SJSA1 (cell line): ENCODE results near the gene SPAG4. TPM values are rescaled to one million over a fixed set of nuclear protein-coding genes. Genes with fewer than 3 reads are reported as not detected.
A peak's percentile ranks its signal among the peaks of the same experiment; 100 is the strongest.

Source experiments
- DNase-seq, 2 experiments: peaks; one replicate each; pipeline ENCODE4 v3.0.0-alpha.2; 2015 to 2020; ENCODE audit warnings: low spot score in 2 of 2, low read depth in 1 of 2
- H3K27ac ChIP-seq: fragments of 250-450 bp; sonication (Bioruptor Pico); 2 replicates; pipeline ENCODE4 v1.5.1; 2020; ENCODE audit warnings: mild to moderate bottlenecking, moderate library complexity
- H3K27me3 ChIP-seq: fragments of 250-450 bp; sonication (Bioruptor Pico); replicated peaks from 2 replicates; pipeline ENCODE4 v1.5.1; 2020; ENCODE audit warnings: mild to moderate bottlenecking, moderate library complexity
- H3K36me3 ChIP-seq: fragments of 250-450 bp; sonication (Bioruptor Pico); 2 replicates; pipeline ENCODE4 v1.5.1; 2020; ENCODE audit warnings: mild to moderate bottlenecking
- H3K4me1 ChIP-seq: fragments of 250-450 bp; sonication (Bioruptor Pico); replicated peaks from 2 replicates; pipeline ENCODE4 v1.6.1; 2021; ENCODE audit warnings: mild to moderate bottlenecking
- H3K4me3 ChIP-seq: fragments of 250-450 bp; sonication (Bioruptor Pico); 2 replicates; pipeline ENCODE4 v1.5.1; 2020; ENCODE audit warnings: mild to moderate bottlenecking
- H3K9me3 ChIP-seq: fragments of 250-450 bp; sonication (Bioruptor Pico); replicated peaks from 2 replicates; pipeline ENCODE4 v1.5.1; 2020; ENCODE audit warnings: mild to moderate bottlenecking
- total RNA-seq: library from RNA; depleted of rRNA; stranded (reverse); fragments of >200 nt; shearing (Covaris generic); gene quantifications from 2 replicates; pipeline ENCODE4 v1.2.3, GENCODE V29; 2014; rRNA removed

Gene SPAG4, protein sequence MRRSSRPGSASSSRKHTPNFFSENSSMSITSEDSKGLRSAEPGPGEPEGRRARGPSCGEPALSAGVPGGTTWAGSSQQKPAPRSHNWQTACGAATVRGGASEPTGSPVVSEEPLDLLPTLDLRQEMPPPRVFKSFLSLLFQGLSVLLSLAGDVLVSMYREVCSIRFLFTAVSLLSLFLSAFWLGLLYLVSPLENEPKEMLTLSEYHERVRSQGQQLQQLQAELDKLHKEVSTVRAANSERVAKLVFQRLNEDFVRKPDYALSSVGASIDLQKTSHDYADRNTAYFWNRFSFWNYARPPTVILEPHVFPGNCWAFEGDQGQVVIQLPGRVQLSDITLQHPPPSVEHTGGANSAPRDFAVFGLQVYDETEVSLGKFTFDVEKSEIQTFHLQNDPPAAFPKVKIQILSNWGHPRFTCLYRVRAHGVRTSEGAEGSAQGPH
- total RNA-seq: 0.87 TPM in 1 of 2 replicates, not detected in the other

DNA sequence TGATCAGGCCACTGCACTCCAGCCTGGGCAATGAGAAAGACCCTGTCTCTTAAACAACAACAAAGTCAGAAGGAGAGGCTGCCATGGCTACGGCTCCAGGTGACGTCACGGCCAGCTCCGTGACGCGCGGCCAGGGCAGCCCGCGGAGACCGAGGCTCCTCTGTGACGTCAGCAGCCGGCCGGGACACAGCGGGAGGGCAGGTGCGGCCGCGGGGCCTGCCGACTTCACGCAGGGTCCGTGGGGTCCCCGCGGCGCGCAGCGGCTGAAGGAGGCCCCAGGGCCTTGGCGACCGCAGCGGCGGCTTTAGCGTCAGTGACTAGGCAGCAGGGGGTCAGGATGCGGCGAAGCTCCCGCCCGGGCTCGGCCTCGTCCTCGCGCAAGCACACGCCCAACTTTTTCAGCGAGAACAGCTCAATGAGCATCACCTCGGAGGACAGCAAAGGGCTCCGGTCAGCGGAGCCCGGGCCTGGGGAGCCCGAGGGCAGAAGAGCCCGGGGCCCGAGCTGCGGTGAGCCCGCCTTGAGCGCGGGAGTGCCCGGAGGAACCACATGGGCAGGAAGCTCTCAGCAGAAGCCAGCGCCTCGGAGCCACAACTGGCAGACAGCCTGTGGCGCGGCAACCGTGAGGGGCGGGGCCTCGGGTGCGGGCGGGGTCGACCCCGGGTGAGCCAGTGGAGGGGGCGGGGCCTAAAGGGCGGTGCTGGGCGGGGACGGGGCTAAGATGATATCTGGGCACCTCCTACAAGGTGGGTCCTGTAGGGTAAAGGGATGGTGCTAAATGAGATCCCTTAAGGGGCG lies at the start of gene SPAG4:
SPAG4 (plus strand) TSS at position 163 of the 798 bp plus-strand sequence; CDS start at position 338, 175 bp downstream.
- Histone ChIP-seq H3K36me3 (no peaks in the 10 kb centered on the region), H3K4me1 (peaks cover 31% of the 10 kb centered on the region), H3K4me3 (peak within 1 kb of the TSS; percentile 41), H3K27ac (peak within 1 kb of the TSS; percentile 63), H3K9me3 (no peaks in the 10 kb centered on the region), H3K27me3 (no peaks in the 10 kb centered on the region)
- DNase-seq: peak; percentile 97 to 99

DNA sequence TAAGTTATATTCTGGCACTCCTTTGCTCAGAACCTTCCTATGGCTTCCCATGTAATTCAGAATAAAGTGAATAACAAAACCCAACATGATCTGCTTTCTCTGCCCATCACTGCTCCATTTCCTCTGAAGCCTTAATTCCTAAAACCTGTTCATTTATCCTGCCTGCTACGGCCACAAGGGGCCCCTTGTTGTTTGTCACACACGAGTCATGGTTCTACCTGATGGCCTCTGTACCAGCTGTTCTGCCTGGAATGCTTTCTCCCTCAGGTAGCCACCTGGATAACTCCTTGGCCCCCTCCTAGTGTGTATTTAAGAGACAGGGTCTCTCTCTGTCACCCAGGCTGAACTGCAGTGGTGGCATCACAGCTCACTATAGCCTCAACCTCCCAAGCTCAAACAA lies 47.0 kb upstream of the SPAG4 start:
- no peak overlapping the region for H3K27ac ChIP-seq
- no peaks in the 10 kb centered on the region for H3K9me3 ChIP-seq
- DNase-seq: no peak
- H3K4me3 ChIP-seq: no peak overlapping the region
- no peaks in the 10 kb centered on the region for H3K36me3 ChIP-seq
- H3K27me3 ChIP-seq: no peaks in the 10 kb centered on the region
- H3K4me1 ChIP-seq: no peaks in the 10 kb centered on the region

DNA sequence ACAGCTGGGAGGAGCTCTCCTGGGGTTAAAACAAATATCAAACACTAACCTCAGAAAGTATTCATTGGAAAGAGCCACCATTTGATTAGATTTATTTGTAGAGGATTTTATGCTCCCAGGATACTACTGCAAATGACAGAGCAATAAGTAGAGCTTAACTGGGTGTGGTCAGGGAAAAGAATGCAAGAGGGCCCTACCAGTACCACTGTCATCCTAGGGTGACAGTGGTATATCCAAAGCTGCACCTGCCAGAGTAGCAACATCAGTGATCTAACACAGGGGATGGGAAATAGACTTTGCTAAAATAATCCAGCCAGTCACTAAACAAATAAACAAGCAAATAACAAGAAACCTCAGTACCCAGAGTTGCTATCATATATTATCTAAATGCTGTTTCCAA lies 44.1 kb upstream of the SPAG4 start:
- Histone ChIP-seq H3K9me3 (no peaks in the 10 kb centered on the region), H3K36me3 (no peaks in the 10 kb centered on the region), H3K27ac (no peak overlapping the region), H3K4me3 (no peak overlapping the region), H3K4me1 (no peaks in the 10 kb centered on the region), H3K27me3 (no peaks in the 10 kb centered on the region)
- DNase-seq: no peak

DNA sequence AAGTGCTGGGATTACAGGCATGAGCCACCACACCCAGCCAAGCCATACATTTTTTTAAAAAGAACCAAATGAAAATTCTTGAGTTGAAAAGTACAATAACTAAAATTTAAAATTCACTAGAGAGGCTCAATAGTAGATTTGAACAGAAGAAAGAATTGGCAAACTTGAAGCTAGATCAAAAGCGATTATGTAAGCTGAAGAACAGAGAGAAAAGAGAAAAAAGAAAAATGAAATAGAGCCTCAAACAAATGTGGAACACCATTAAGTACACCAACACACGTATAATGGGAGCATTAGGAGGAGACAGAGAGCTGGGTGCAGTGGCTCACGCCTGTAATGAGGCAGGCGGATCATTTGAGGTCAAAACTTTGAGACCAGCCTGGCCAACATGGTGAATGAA lies 42.8 kb upstream of the SPAG4 start:
- H3K36me3 ChIP-seq: no peaks in the 10 kb centered on the region
- no peaks in the 10 kb centered on the region for H3K27me3 ChIP-seq
- no peak overlapping the region for H3K27ac ChIP-seq
- no peaks in the 10 kb centered on the region for H3K4me1 ChIP-seq
- H3K4me3 ChIP-seq: no peak overlapping the region
- DNase-seq: no peak
- no peaks in the 10 kb centered on the region for H3K9me3 ChIP-seq

DNA sequence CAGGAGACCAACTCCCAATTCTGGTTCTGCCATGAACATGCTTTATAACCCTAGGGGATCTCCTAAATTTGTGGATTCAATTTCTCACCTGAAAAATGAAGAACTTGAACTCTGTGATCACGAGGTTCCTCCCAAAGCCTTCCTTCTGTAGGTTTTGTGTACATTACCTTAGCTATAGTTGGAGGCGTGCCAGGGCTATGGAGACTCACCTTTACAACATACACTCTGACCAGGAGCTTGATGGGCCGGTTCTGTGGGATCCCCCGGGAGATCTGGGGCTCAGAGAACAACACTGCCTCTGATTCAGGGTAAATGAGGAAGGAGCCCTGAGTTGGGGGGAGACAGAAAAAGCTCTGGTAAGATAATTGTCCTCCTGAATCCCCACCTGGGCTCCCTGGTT lies 39.7 kb upstream of the SPAG4 start:
- Histone ChIP-seq H3K4me1 (no peaks in the 10 kb centered on the region), H3K27ac (no peak overlapping the region), H3K36me3 (no peaks in the 10 kb centered on the region), H3K9me3 (no peaks in the 10 kb centered on the region), H3K4me3 (no peak overlapping the region), H3K27me3 (no peaks in the 10 kb centered on the region)
- DNase-seq: no peak

DNA sequence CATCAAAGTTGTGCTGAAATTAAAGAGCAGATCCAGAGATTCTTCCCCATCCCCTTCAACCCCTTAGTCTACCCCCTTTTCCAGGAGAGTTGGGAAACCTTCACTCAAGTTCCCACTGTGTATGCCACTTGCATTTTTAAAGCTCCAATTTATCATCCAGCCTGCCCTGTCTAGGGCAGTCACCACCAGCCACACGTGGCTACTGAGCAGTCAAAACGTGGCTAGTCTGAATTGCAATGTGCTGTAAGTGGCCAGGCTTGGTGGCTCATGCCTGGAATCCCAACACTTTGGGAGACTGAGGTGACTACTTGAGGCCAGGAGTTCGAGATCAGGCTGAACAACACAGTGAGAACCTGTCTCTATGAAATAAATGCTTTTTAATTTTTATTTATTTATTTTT lies 38.8 kb upstream of the SPAG4 start:
- Histone ChIP-seq H3K36me3 (no peaks in the 10 kb centered on the region), H3K4me3 (no peak overlapping the region), H3K27ac (no peak overlapping the region), H3K4me1 (no peaks in the 10 kb centered on the region), H3K27me3 (no peaks in the 10 kb centered on the region), H3K9me3 (no peaks in the 10 kb centered on the region)
- DNase-seq: no peak

DNA sequence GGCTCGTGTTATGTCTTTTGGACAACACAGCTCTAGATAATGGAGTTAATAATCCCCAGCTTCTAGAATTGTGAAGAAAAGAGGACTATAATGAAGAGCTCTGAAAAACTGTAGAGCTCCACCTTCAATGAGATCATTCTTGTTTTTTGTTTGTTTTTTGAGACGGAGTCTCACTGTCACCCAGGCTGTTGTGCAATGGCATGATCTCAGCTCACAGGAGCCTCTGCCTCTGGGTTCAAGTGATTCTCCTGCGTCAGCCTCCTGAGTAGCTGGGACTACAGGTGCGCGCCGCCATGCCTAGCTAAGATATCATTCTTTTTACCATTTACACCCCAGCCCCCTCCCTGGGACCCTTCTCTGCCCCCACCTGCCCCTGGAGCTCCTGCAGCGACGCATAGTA lies 37.2 kb upstream of the SPAG4 start:
- no peak for DNase-seq
- no peaks in the 10 kb centered on the region for H3K9me3 ChIP-seq

DNA sequence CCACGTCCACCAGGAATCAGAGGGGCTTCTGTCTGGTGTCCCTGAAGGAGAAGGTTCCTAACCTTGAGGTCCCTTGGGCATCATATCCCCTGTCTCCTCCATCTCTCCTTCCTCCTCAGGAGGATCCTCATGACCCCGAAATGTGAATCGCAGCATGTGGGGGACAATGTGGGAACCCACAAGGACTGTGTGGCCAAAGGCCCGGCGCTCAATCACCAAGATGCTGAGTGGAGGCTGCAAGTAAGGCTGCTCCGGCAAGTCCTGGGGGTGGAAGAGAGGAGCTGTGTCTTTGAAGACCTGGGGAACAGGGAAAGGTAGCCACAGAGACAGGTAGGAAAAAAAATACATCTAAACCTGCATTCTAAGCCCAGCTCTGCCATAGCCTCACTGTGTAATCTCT lies 36.4 kb upstream of the SPAG4 start:
- Histone ChIP-seq H3K27ac (no peak overlapping the region), H3K9me3 (no peaks in the 10 kb centered on the region), H3K36me3 (no peaks in the 10 kb centered on the region), H3K4me1 (no peaks in the 10 kb centered on the region), H3K4me3 (no peak overlapping the region), H3K27me3 (no peaks in the 10 kb centered on the region)
- DNase-seq: no peak

More for the DNA sequence above, 37.2 kb upstream of the SPAG4 start:
- Histone ChIP-seq H3K27me3 (no peaks in the 10 kb centered on the region), H3K4me1 (no peaks in the 10 kb centered on the region), H3K27ac (no peak overlapping the region), H3K4me3 (no peak overlapping the region), H3K36me3 (no peaks in the 10 kb centered on the region)

DNA sequence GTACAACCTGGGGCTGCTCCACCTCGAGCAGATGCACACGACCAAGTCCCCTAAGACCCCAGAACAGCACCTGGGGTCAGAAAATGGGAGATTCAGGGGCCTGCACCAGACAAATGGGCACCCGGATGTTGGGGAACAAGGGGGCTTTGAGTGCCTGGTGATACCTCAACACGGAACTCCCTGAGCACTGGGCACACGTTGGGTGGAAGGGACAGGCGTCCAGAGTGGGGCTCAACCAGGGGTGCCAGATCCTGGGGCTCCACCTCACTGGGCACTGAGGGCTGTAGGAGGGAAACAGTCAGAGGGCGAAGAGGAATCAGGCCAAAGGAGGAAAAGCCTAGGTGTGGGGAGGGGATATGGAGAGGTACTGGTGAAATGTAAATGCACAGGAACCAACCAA lies 33.5 kb upstream of the SPAG4 start:
- H3K27ac ChIP-seq: no peak overlapping the region
- no peak for DNase-seq
- no peaks in the 10 kb centered on the region for H3K9me3 ChIP-seq
- no peak overlapping the region for H3K4me3 ChIP-seq
- no peaks in the 10 kb centered on the region for H3K36me3 ChIP-seq
- no peaks in the 10 kb centered on the region for H3K4me1 ChIP-seq
- no peaks in the 10 kb centered on the region for H3K27me3 ChIP-seq

DNA sequence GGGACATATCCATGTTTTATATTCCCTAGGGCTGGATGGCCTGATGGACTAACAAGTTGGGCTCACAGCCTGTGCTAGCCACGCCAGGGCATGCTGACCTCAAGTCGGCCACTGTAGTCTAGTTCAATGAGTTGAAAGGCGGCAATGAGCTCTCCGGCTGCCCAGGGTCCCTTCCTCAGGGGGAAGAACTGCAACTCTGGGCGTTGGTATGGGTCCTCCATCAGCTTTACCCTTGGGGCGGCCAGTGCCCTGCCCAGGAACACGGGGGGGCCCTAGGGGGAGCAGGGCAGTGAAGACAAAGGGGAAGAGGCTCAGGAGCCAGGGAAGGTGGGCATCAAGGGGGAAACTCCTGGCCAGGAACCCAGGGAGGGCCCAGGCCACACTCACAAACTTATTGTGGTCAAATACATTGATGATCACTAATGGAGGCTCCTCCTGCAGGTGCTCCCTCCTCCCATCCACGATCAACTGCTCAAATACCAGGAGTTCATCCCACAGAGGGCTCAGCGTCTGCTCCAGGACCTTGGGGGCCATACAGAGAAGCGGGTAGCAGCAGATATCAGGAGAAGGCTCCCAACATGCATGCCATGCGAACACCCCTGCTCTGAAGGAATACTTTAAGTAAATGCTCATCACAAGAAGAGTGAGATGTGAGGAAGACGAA lies 32.8 kb upstream of the SPAG4 start:
- Histone ChIP-seq H3K4me1 (no peaks in the 10 kb centered on the region), H3K4me3 (no peak overlapping the region), H3K36me3 (no peaks in the 10 kb centered on the region), H3K9me3 (no peaks in the 10 kb centered on the region), H3K27me3 (no peaks in the 10 kb centered on the region), H3K27ac (no peak overlapping the region)
- no peak for DNase-seq

DNA sequence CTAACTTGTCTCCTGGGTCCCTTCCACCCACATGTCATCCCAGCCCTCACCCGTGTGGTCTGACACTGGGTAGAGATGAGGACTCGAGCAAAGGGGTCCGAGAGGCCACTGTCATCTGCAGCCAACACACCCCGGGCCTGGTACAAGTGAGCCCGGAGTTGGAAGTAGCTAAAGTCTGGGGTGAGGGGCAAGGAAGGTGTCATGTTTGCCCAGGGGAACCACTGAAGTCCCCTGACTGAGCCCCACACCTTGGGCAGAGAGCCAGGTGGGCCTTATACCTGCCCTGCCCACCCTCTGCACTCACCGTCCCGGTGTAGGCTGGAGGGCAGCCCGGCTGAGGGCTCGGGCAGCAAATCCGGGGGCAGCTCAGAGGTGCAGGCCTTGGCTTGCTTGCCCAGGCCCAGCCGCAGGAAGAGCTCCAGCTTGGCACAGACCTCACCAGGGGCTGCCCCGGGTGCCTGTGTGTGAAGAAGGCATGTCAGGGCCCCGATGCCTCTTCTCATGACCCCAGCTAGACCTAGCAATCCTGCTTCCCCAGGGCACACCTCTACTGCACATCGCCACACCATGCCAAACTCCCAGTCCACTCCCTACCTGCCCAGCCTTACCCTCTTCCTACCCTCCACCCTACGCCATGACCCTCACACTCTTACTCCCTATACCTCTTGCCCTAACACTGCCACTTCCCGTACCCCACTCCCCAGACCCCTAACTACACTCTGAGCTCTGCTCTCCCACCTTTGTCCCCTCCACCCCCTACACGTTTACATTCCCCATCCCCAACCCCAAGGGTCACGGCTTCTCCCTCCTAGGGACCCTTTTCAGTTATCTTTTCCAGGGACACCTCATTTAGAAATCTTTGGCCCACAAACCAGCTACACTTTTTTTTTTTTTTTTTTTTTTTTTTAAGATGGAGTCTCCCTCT lies 31.7 kb upstream of the SPAG4 start:
- no peaks in the 10 kb centered on the region for H3K27me3 ChIP-seq
- H3K4me3 ChIP-seq: no peak overlapping the region
- DNase-seq: no peak
- no peaks in the 10 kb centered on the region for H3K9me3 ChIP-seq
- H3K4me1 ChIP-seq: no peaks in the 10 kb centered on the region
- H3K27ac ChIP-seq: no peak overlapping the region
- no peaks in the 10 kb centered on the region for H3K36me3 ChIP-seq

DNA sequence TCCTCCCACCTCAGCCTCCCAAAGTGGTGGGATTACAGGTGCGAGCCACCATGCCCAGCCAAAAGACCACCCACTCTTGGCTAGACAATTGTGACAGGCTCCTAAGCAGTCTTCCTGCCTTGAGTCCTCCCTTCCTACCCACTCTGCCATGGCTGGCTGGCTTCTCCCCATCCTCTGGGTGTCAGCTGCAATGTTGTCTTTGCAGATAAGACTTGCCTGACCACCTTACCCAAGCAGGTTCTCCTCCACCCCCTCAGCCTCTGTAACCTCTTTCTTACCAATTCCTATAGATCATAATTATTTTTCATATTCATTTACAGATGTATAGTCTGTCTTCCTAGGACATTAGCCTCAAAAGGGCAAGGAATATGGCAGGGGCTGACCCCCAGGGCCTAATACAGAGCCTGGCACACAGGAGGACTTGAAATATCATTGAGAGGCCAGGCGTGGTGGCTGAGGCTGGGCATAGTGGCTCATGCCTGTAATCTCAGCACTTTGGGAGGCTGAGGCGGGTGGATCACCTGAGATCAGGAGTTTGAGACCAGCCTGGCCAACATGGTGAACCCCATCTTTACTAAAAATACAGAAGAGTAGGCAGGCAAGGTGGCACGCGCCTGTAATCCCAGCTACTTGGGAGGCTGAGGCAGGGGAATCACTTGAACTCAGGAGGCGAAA lies 28.7 kb upstream of the SPAG4 start:
- no peak for DNase-seq
- Histone ChIP-seq H3K36me3 (no peaks in the 10 kb centered on the region), H3K27me3 (no peaks in the 10 kb centered on the region), H3K27ac (no peak overlapping the region), H3K9me3 (no peaks in the 10 kb centered on the region), H3K4me1 (no peaks in the 10 kb centered on the region), H3K4me3 (no peak overlapping the region)

DNA sequence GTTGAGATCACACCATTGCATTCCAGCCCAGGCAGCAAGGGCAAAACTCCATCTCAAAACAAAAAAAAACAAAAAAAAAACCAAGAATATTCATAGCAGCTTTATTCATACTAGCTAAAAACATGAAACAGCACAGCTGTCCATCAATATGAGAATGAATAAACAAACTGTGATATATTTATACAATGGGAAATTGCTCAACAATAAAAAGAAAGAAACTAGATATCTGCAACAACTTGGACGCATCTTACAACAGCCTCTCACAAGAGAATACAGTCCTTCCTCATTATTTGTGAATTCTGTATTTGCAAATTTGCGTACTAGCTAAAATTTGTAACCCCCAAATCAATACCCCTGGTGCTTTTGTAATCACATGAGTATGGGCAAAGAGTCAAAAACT lies 28.2 kb upstream of the SPAG4 start:
- no peaks in the 10 kb centered on the region for H3K9me3 ChIP-seq
- no peaks in the 10 kb centered on the region for H3K27me3 ChIP-seq
- DNase-seq: no peak
- no peak overlapping the region for H3K27ac ChIP-seq
- H3K4me1 ChIP-seq: no peaks in the 10 kb centered on the region
- H3K4me3 ChIP-seq: no peak overlapping the region
- no peaks in the 10 kb centered on the region for H3K36me3 ChIP-seq
